Measurements from ENCODE around the gene IGSF3. TPM values are rescaled to one million over a fixed set of nuclear protein-coding genes. Genes with fewer than 3 reads are reported as not detected.

Gene IGSF3
- total and polyA plus RNA-seq, 2 of the 8 experiments (the other 6 are each of a cell fraction or from before 2014, with no cell fraction given) = 30.0 to 32.2 TPM

DNA sequence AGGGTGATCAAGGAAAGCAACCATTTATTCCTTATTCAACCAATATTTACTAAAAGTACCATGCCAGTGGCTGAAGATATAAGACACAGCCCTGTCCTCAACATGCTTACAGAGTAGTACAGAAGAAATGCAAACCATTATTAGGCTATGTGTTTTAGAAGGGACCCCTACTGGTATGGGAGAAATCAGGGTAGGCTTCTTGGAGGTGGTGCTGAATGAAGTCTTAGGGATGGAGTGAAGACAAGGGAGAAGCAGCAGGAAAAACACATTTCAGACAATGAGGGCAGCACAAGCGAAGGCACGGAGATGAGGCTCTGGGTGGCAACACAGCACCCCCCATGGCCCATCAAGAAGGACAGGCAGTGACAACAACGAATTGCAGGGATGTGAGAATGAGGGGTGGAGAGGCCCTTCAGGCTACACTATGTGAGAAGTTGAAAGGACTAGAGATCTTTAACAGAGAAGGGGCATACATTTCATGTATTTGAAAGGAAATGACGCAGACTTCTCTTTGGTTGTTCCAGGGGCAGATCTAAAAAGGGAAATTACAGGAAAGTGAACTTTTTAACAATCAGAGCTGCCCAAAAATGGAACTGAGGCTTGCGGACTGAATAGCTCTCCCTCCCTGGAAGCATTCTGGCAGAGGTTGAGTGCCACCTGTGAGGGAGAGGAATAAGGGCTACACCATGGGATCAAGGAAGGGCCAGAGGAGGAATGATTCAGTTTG, 79.9 kb downstream of the IGSF3 start (continued):
- no peak for TF ChIP-seq GABPA (IDR thresholded peaks at IDR 0.05; ENCODE audit: borderline replicate concordance, insufficient read depth, low read length)
- no peak for TF ChIP-seq TAF7 (optimal IDR thresholded peaks at IDR 0.05; ENCODE audit: borderline replicate concordance, low read depth, low read length)

Measured in H1 (cell line).